ENCODE measurements around the gene TOM1L2.

DNA sequence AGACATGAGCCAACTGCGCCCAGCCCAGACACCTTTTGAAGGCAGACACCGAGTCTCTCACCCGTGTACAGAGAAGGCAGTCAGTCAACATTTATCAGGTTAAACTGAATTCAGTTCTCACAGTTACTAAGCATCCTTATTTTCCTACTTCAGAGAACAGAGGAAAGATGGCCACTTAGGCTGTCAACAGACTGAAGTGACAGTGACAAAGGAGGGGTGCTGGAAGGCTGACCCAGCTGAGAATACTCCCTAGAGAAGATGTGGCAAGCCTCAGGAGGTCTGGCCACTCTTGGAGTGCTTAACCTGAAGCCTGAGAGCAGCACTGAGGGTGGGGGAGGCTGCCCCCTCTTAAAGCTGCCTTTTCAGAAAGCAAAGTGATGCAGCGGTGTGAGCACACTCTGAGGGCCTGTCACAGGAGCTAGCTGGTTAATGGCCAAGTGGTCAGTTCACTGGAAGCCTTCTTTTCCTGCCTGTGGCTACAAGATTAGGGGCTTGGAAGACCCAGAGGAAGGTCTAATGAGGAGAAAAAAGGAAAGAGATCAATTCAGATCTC lies 84.4 kb downstream of the TOM1L2 start:
- TF ChIP-seq CTCF (IDR thresholded peaks at IDR 0.05 in 4 of 5, conservative IDR thresholded peaks at IDR 0.05 in 1 of 5) (no peak), POLR2A (IDR thresholded peaks at IDR 0.05) (no peak)
